Measurements from ENCODE around the gene CCN5.

The CCN5 gene

GRCh38 chr20:44714701-44715498 is at the start of gene CCN5:
TSS of gene CCN5 (plus strand) at chr20:44715369. CDS start at chr20:44715391, 22 bp downstream.
- 0 out of 2 replicates have a peak, but pooled peaks have one; percentile 21 for TF ChIP-seq MAX (IDR thresholded peaks at IDR 0.05)
- peak; percentile 72 for TF ChIP-seq TCF12 (IDR thresholded peaks at IDR 0.05; ENCODE audit: low read depth)
- peak; percentile 5; the same call in 1 of the 2 replicates for TF ChIP-seq TEAD4 (IDR thresholded peaks at IDR 0.05)
- no peak for TF ChIP-seq CREB1 (IDR thresholded peaks at IDR 0.05; ENCODE audit: low read depth)
- TF ChIP-seq NFIC (IDR thresholded peaks at IDR 0.05), result peak; percentile 95
- no peak for TF ChIP-seq FOXM1 (IDR thresholded peaks at IDR 0.05; ENCODE audit: borderline replicate concordance, low read depth)
- peak; percentile 67; the same call in 1 of the 2 replicates for TF ChIP-seq EP300 (IDR thresholded peaks at IDR 0.05; ENCODE audit: borderline replicate concordance)
- TF ChIP-seq, protein P1, sequence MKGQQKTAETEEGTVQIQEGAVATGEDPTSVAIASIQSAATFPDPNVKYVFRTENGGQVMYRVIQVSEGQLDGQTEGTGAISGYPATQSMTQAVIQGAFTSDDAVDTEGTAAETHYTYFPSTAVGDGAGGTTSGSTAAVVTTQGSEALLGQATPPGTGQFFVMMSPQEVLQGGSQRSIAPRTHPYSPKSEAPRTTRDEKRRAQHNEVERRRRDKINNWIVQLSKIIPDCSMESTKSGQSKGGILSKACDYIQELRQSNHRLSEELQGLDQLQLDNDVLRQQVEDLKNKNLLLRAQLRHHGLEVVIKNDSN (IDR thresholded peaks at IDR 0.05), result peak; percentile 25; the same call in 1 of the 2 replicates
- peak; percentile 94 for TF ChIP-seq ZBTB7A (IDR thresholded peaks at IDR 0.05; ENCODE audit: low read depth)
- peak; percentile 8; the same call in 1 of the 2 replicates for TF ChIP-seq RAD21 (IDR thresholded peaks at IDR 0.05; ENCODE audit: low read depth)

DNA sequence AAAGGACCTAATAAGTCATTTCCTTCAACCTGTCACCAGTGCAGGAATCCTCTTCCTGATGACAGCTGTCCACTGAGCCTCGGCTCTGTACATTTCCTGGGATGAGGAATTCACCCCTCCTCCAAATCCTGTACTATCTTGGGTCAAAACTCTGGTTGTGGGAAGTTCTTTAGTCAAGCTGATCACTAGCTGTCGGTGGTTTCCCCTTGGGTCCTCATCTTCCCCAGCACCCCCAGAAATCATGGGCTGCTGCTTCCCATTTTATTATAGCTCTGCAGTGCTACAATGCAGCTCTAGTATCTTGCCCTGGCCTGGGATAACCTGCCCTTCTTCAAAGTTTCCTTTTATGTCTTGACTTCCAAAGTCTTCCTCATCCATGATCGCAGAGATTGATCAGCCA is 49.1 kb upstream of the CCN5 start:
- TF ChIP-seq ZBTB7A (IDR thresholded peaks at IDR 0.05; ENCODE audit: low read depth), result no peak
- no peak for TF ChIP-seq EGR1 (IDR thresholded peaks at IDR 0.05)
- TF ChIP-seq, protein P1 (IDR thresholded peaks at IDR 0.05), result no peak
- TF ChIP-seq TAF1 (IDR thresholded peaks at IDR 0.05; ENCODE audit: low read depth), result no peak
- TF ChIP-seq RAD21 (IDR thresholded peaks at IDR 0.05; ENCODE audit: low read depth), result no peak
- no peak for TF ChIP-seq MAX (IDR thresholded peaks at IDR 0.05)
- no peak for TF ChIP-seq TCF12 (IDR thresholded peaks at IDR 0.05; ENCODE audit: low read depth)

DNA sequence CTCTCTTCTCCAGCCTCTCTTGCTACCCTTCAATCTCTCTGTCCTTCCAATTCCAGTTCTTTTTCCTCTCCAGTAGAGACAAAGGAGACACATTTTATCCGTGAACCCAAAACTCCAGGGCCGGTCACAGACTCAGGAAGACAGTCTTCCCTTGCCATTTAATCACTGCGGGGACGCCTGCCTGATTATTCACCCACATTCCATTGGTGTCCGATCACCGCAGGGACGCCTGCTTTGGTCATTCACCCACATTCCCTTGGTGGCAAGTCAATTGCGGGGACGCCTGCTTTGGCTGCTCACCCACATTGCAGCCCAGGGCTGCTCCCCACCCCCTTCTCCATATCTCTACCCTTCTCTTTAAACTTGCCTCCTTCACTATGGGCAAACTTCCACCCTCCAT is 44.3 kb upstream of the CCN5 start:
- 0 out of 2 replicates have a peak, but pooled peaks have one; percentile 39 for TF ChIP-seq TEAD4 (IDR thresholded peaks at IDR 0.05)

DNA sequence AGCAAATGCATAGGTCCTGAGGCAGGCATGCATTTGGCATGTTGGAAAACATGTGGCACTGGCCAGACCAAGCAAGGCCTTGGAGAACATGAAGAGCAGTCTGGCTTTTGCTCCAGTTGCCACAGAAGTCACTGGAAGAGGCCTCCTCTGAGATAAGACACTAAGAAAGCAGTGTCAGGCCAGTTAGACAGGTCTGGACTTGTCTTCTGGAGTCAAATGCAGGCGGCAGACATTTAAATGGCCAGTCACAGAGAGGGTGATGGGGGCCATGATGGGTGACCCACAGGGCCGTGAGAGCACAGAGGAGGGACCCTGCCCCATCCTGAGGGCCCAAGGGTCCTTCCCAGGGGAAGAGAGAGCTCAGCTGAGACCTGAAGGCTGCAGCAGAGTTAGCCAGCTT is 36.9 kb upstream of the CCN5 start:
- TF ChIP-seq FOXM1 (IDR thresholded peaks at IDR 0.05; ENCODE audit: borderline replicate concordance, low read depth) (no peak), TEAD4 (IDR thresholded peaks at IDR 0.05) (no peak), TCF12 (IDR thresholded peaks at IDR 0.05; ENCODE audit: low read depth) (no peak), TAF1 (IDR thresholded peaks at IDR 0.05; ENCODE audit: low read depth) (no peak), MAX (IDR thresholded peaks at IDR 0.05) (no peak), REST (IDR thresholded peaks at IDR 0.05; ENCODE audit: low read depth) (no peak), CEBPB (IDR thresholded peaks at IDR 0.05) (no peak), CREB1 (IDR thresholded peaks at IDR 0.05; ENCODE audit: low read depth) (no peak), EGR1 (IDR thresholded peaks at IDR 0.05) (no peak), RAD21 (IDR thresholded peaks at IDR 0.05; ENCODE audit: low read depth) (no peak), NFIC (IDR thresholded peaks at IDR 0.05) (no peak), ZBTB7A (IDR thresholded peaks at IDR 0.05; ENCODE audit: low read depth) (no peak), EP300 (IDR thresholded peaks at IDR 0.05; ENCODE audit: borderline replicate concordance) (no peak), YY1 (IDR thresholded peaks at IDR 0.05; ENCODE audit: low read depth) (no peak)
- TF ChIP-seq, protein P1 (IDR thresholded peaks at IDR 0.05), result no peak

GRCh38 chr20:44678990-44679611 is 36.1 kb upstream of the CCN5 start:
- TF ChIP-seq ZBTB7A (IDR thresholded peaks at IDR 0.05; ENCODE audit: low read depth) (no peak), EGR1 (IDR thresholded peaks at IDR 0.05) (no peak), TAF1 (IDR thresholded peaks at IDR 0.05; ENCODE audit: low read depth) (no peak), TCF12 (IDR thresholded peaks at IDR 0.05; ENCODE audit: low read depth) (no peak), NFIC (IDR thresholded peaks at IDR 0.05) (no peak), TEAD4 (IDR thresholded peaks at IDR 0.05) (no peak), MAX (IDR thresholded peaks at IDR 0.05) (no peak), EP300 (IDR thresholded peaks at IDR 0.05; ENCODE audit: borderline replicate concordance) (no peak), RAD21 (IDR thresholded peaks at IDR 0.05; ENCODE audit: low read depth) (no peak), FOXM1 (IDR thresholded peaks at IDR 0.05; ENCODE audit: borderline replicate concordance, low read depth) (no peak)
- TF ChIP-seq, protein P1 (IDR thresholded peaks at IDR 0.05), result no peak
